ENCODE measurements around the gene LOX. TPM values are rescaled to one million over a fixed set of nuclear protein-coding genes. Genes with fewer than 3 reads are reported as not detected.

LOX gene
- total RNA-seq, 1 donor from 2014 or later, result 0.05 TPM

Other genes with a start within 250 kb of the LOX start
- not detected in 2 replicates for gene FTMT, start 226.4 kb downstream of the LOX start, total RNA-seq
- 18.3 and 18.9 TPM in 2 replicates for gene SRFBP1, start 116.3 kb downstream of the LOX start, total RNA-seq
- not detected in 2 replicates for gene ZNF474, start 51.3 kb upstream of the LOX start, total RNA-seq
- not detected in 2 replicates for gene SNCAIP, start 234.0 kb upstream of the LOX start, total RNA-seq

Measured in activated CD4-positive, alpha-beta T cell treated with anti-CD3 and anti-CD28 coated beads, Interleukin-2, amount 10 ng/mL, durations not matched to agents 24 days and 14 days (primary cell).